DMS79 treated with DMSO at 0.1 percent for 48 hours (cell line): ENCODE results near the gene LDB3.

Experiments used
- DNase-seq: peaks from one replicate; lab custom pipeline; 2025; lab: John Stamatoyannopoulos, UW

The LDB3 gene

GRCh38 chr10:86685893-86686632 is 17.8 kb downstream of the LDB3 start:
- DNase-seq: no peak

GRCh38 chr10:86686972-86687371 is 18.7 kb downstream of the LDB3 start:
- no peak for DNase-seq

GRCh38 chr10:86687750-86688149 is 19.4 kb downstream of the LDB3 start:
- no peak for DNase-seq

- peak; percentile 29 for DNase-seq
Observed at GRCh38 chr10:86688398-86688921, 20.1 kb downstream of the LDB3 start.

- DNase-seq: no peak
Observed at GRCh38 chr10:86689146-86689545, 20.8 kb downstream of the LDB3 start.

GRCh38 chr10:86690231-86690630 is 21.9 kb downstream of the LDB3 start:
- no peak for DNase-seq

GRCh38 chr10:86690657-86691084 is 22.4 kb downstream of the LDB3 start:
- DNase-seq: no peak

GRCh38 chr10:86691333-86692022 is 23.2 kb downstream of the LDB3 start:
- no peak for DNase-seq

GRCh38 chr10:86692023-86692514 is 23.8 kb downstream of the LDB3 start:
- no peak for DNase-seq

GRCh38 chr10:86692664-86693063 is 24.4 kb downstream of the LDB3 start:
- no peak for DNase-seq

GRCh38 chr10:86693275-86693674 is 25.0 kb downstream of the LDB3 start:
- no peak for DNase-seq

GRCh38 chr10:86693721-86694369 is 25.5 kb downstream of the LDB3 start:
- DNase-seq: no peak

GRCh38 chr10:86698207-86698940 is 30.1 kb downstream of the LDB3 start:
- no peak for DNase-seq

GRCh38 chr10:86699125-86699524 is 30.8 kb downstream of the LDB3 start:
- no peak for DNase-seq

- no peak for DNase-seq
Observed at GRCh38 chr10:86699541-86699940, 31.2 kb downstream of the LDB3 start.

GRCh38 chr10:86699991-86700840 is 31.9 kb downstream of the LDB3 start:
- DNase-seq: no peak

- DNase-seq: no peak
Observed at GRCh38 chr10:86700851-86701617, 32.7 kb downstream of the LDB3 start.

GRCh38 chr10:86703176-86703575 is 34.9 kb downstream of the LDB3 start:
- DNase-seq: no peak

- DNase-seq: no peak
Observed at GRCh38 chr10:86705139-86705538, 36.8 kb downstream of the LDB3 start.

GRCh38 chr10:86705905-86706304 is 37.6 kb downstream of the LDB3 start:
- DNase-seq: no peak
